Endodermal cell (in vitro differentiated cells): ENCODE data around the gene SORCS1. TPM values are rescaled to one million over a fixed set of nuclear protein-coding genes. Genes with fewer than 3 reads are reported as not detected.

Experiments used
- DNase-seq: peaks from one replicate; pipeline ENCODE4 v3.0.0-alpha.2; 2017
- H3K27ac ChIP-seq: 2 replicates; pipeline ENCODE4 v1.5.1; 2013; ENCODE audit warnings: mild to moderate bottlenecking, low read depth, low read length, moderate library complexity
- H3K27me3 ChIP-seq: 2 replicates; pipeline ENCODE4 v1.6.1; 2013; ENCODE audit warnings: mild to moderate bottlenecking, low read length, moderate library complexity; ENCODE audit not compliant: insufficient read depth, control insufficient read depth, poor library complexity, severe bottlenecking
- H3K36me3 ChIP-seq: 2 replicates; pipeline ENCODE4 v1.7.0; 2013; ENCODE audit warnings: mild to moderate bottlenecking, low read length, moderate library complexity; ENCODE audit not compliant: control insufficient read depth, insufficient read depth
- H3K4me1 ChIP-seq: one replicate; pipeline ENCODE4 v1.7.0; 2013; ENCODE audit warnings: low read length; ENCODE audit not compliant: control insufficient read depth, insufficient read depth
- H3K4me3 ChIP-seq: 2 replicates; pipeline ENCODE4 v1.5.1; 2013; ENCODE audit warnings: mild to moderate bottlenecking, low read length, moderate library complexity
- H3K9ac ChIP-seq: 2 replicates; pipeline ENCODE4 v1.6.1; 2013; ENCODE audit warnings: mild to moderate bottlenecking, low read length, moderate library complexity; ENCODE audit not compliant: poor library complexity, severe bottlenecking; ENCODE audit errors: extremely low read depth
- H3K9me3 ChIP-seq: 2 replicates; pipeline ENCODE4 v1.6.1; 2013; ENCODE audit warnings: mild to moderate bottlenecking, low read length, moderate library complexity; ENCODE audit not compliant: control insufficient read depth
- H3K27ac Mint-ChIP-seq: 2 replicates; pipeline ENCODE4 v1.8.0; 2020; ENCODE audit warnings: mixed read lengths
- H3K27me3 Mint-ChIP-seq: 2 replicates; pipeline ENCODE4 v1.8.0; 2021; ENCODE audit warnings: mild to moderate bottlenecking, mixed read lengths; ENCODE audit not compliant: insufficient read depth
- H3K36me3 Mint-ChIP-seq: 2 replicates; pipeline ENCODE4 v1.8.0; 2020; ENCODE audit warnings: low read depth, mixed read lengths
- H3K4me1 Mint-ChIP-seq: 2 replicates; pipeline ENCODE4 v1.8.0; 2020; ENCODE audit warnings: mixed read lengths
- H3K4me3 Mint-ChIP-seq: 2 replicates; pipeline ENCODE4 v1.8.0; 2020; ENCODE audit warnings: mild to moderate bottlenecking, moderate library complexity, mixed read lengths
- H3K9me3 Mint-ChIP-seq: 2 replicates; pipeline ENCODE4 v1.8.0; 2020; ENCODE audit warnings: mild to moderate bottlenecking, mixed read lengths
- WGBS, 2 experiments: methylation state at CpG; one replicate each; pipeline versions ENCODE4 v1.1.5 to v1.1.7; 2013; ENCODE audit warnings: missing lambda C conversion rate in 2 of 2, mixed read lengths in 1 of 2; ENCODE audit not compliant: insufficient coverage in 1 of 2, insufficient read length in 1 of 2; 5-methylcytosine and 5-hydroxymethylcytosine counted together
- total RNA-seq, 2 donors: library from RNA; stranded (reverse); fragmentation: NEBNext Ultra II Directional in 1 of 2; extraction: Animal tissue kit (Norgen Biotek cat#: 25700) in 1 of 2; gene quantifications; 2 replicates in 1 of 2; 3 replicates in 1 of 2; pipeline ENCODE4 v1.2.1, GENCODE V29; 2021
- TF ChIP-seq, protein P1 (sequence below): fragments of 200-600 bp; sonication (generic); conservative IDR thresholded peaks from 2 replicates; pipeline ENCODE4 v1.5.0; 2021; ENCODE audit warnings: antibody characterized with exemption, mild to moderate bottlenecking

Gene SORCS1
- total RNA-seq, 2 donors from 2014 or later: 57.4 to 79.6 TPM

DNA sequence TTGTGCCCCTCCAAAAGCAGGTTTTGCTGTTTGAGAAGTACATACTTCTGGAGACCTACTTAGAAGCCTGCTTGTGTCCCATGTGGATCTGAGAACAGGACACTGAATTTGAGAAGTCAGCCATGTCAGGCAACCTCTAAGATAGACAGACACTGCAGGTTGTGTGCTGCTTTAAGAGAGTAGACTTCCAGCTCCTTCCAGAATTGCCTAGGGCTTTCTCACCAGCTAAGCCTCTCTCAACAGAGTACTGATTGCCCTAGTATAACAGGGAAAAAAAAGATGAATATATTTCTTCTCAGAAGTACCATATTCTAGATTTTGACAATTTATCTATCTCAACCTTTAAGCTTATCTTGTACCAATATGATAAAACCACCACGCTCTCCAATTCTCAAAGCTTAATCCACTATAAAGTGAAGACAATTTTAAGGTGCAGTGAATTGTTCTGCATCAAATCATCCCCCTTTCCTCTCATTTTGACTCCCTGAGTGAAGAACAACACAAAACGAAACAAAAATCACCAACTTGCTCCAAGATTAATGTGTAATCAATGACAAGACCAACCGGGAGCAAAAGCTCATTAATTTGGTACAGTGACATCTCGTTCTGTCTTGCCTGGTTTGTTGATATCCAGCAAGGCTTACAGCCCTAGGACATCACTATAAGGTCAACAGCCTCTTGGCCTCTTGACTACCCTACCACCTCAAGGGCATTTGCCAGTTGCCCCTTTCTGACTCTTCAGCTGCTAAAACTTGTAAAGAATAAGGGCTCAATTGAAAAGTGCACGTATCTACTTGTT, 214.6 kb downstream of the SORCS1 start:
- H3K36me3 Mint-ChIP-seq: peaks cover 26% of the 10 kb centered on the region

DNA sequence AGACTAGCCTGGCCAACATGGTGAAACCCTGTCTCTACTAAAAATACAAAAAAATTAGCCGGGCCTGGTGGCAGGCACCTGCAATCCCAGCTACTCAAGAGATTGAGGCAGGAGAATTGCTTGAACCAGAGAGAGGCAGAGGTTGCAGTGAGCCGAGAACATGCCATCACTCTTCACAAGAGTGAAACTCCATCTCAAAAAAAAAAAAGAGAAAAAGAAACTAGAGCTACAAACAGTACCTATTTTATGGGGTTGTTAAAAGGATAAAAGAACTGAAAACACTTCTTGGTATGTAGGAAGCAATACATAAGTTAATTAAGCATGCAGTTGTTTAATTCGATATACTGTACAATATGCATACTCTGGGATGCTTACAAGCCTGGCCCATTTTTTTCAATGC, 216.9 kb downstream of the SORCS1 start:
- Mint-ChIP-seq H3K36me3 (peaks cover 15% of the 10 kb centered on the region), H3K9me3 (peaks cover 12% of the 10 kb centered on the region), H3K27ac (no peak overlapping the region), H3K27me3 (peaks cover 3% of the 10 kb centered on the region), H3K4me1 (peaks cover 5% of the 10 kb centered on the region), H3K4me3 (no peak overlapping the region)
- Histone ChIP-seq H3K27ac (no peak overlapping the region), H3K36me3 (peaks cover 27% of the 10 kb centered on the region), H3K27me3 (no peaks in the 10 kb centered on the region), H3K4me1 (no peaks in the 10 kb centered on the region), H3K9ac (no peak overlapping the region), H3K9me3 (peaks cover 5% of the 10 kb centered on the region), H3K4me3 (no peak overlapping the region)
- TF ChIP-seq, protein P1, sequence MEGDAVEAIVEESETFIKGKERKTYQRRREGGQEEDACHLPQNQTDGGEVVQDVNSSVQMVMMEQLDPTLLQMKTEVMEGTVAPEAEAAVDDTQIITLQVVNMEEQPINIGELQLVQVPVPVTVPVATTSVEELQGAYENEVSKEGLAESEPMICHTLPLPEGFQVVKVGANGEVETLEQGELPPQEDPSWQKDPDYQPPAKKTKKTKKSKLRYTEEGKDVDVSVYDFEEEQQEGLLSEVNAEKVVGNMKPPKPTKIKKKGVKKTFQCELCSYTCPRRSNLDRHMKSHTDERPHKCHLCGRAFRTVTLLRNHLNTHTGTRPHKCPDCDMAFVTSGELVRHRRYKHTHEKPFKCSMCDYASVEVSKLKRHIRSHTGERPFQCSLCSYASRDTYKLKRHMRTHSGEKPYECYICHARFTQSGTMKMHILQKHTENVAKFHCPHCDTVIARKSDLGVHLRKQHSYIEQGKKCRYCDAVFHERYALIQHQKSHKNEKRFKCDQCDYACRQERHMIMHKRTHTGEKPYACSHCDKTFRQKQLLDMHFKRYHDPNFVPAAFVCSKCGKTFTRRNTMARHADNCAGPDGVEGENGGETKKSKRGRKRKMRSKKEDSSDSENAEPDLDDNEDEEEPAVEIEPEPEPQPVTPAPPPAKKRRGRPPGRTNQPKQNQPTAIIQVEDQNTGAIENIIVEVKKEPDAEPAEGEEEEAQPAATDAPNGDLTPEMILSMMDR: no peak
- no peak for DNase-seq
- WGBS, 2 experiments: 97 to 100% methylated on average over 2 to 3 of the region's 3 CpGs

More for the DNA sequence above, 214.6 kb downstream of the SORCS1 start:
- H3K4me1 Mint-ChIP-seq: peaks cover 5% of the 10 kb centered on the region
- TF ChIP-seq, protein P1: no peak
- peaks cover 3% of the 10 kb centered on the region for H3K27me3 Mint-ChIP-seq
- H3K36me3 ChIP-seq: peaks cover 46% of the 10 kb centered on the region
- no peak overlapping the region for H3K27ac ChIP-seq
- no peak overlapping the region for H3K4me3 ChIP-seq
- H3K27me3 ChIP-seq: no peaks in the 10 kb centered on the region
- H3K4me3 Mint-ChIP-seq: no peak overlapping the region
- no peaks in the 10 kb centered on the region for H3K4me1 ChIP-seq
- 92 to 100% methylated on average over 5 of the region's 5 CpGs for whole genome bisulfite sequencing, 2 experiments
- H3K9ac ChIP-seq: no peak overlapping the region
- peaks cover 14% of the 10 kb centered on the region for H3K9me3 ChIP-seq
- H3K9me3 Mint-ChIP-seq: peaks cover 12% of the 10 kb centered on the region
- DNase-seq: no peak
- H3K27ac Mint-ChIP-seq: no peak overlapping the region

DNA sequence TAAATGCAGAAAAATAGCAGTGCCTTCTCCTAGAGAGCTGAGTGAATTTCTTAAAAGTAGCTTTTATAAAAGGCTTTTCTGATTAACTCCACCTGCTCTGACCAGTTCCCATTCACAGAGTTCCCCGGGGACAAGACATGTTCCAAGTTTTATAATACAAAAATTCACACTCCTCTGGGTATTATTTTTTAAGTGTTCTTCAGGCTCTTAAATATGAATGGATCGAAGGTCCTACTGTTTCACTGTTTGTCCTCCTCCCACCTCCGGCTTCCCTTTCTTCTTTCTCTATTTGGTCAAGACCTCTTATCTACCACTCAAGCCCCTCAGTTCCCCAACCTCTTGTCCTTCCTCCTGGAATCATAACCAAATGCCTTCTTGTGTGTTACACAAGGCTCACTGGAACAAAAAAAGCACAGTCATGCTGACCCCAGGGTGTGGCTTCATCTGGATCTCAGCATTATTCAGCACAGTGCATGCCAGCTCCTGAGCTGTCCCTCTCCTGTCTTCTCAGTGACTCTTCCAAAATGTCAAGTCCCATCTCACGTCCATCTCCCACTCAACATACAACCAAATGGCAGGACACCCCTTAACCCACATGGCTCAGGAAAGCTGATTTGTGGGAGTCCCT, 222.4 kb downstream of the SORCS1 start:
- no peak overlapping the region for H3K27ac Mint-ChIP-seq
- Histone ChIP-seq H3K9me3 (no peaks in the 10 kb centered on the region), H3K27ac (no peak overlapping the region), H3K4me3 (no peak overlapping the region), H3K27me3 (no peaks in the 10 kb centered on the region), H3K4me1 (peaks cover 6% of the 10 kb centered on the region), H3K9ac (no peak overlapping the region), H3K36me3 (peaks cover 15% of the 10 kb centered on the region)
- H3K4me3 Mint-ChIP-seq: no peak overlapping the region
- H3K36me3 Mint-ChIP-seq: peaks cover 3% of the 10 kb centered on the region
- TF ChIP-seq, protein P1: no peak
- DNase-seq: no peak
- 88 to 96% methylated on average over 3 to 4 of the region's 4 CpGs for WGBS, 2 experiments
- peaks cover 15% of the 10 kb centered on the region for H3K4me1 Mint-ChIP-seq
- no peaks in the 10 kb centered on the region for H3K9me3 Mint-ChIP-seq
- peaks cover 3% of the 10 kb centered on the region for H3K27me3 Mint-ChIP-seq
